DOHH2 (cell line): ENCODE measurements around the gene OLFML2A.
"Not testable (repeated sequence)": the region's sequence is repeated elsewhere in the genome, so short reads cannot be mapped to it uniquely, and the experiment has no call there.

Source experiments
- H3F3A ChIP-seq: fragments of 200-600 bp; sonication (generic), shearing (Covaris generic); 2 replicates; pipeline ENCODE4 v1.6.0; 2016; ENCODE audit warnings: antibody characterized with exemption, mild to moderate bottlenecking; ENCODE audit not compliant: control insufficient read depth, insufficient read depth
- H3K27ac ChIP-seq: fragments of 200-600 bp; sonication (generic); 2 replicates; pipeline ENCODE4 v1.5.1; 2014; ENCODE audit warnings: low read depth, mild to moderate bottlenecking, low read length, moderate library complexity
- H3K27me3 ChIP-seq: fragments of 200-600 bp; sonication (generic); 2 replicates; pipeline ENCODE4 v1.6.1; 2014; ENCODE audit warnings: mild to moderate bottlenecking, low read length, mixed read lengths; ENCODE audit not compliant: control insufficient read depth
- H3K36me3 ChIP-seq: fragments of 200-600 bp; sonication (generic); 2 replicates; pipeline ENCODE4 v1.6.1; 2014; ENCODE audit warnings: mild to moderate bottlenecking, low read length, moderate library complexity, mixed read lengths; ENCODE audit not compliant: control insufficient read depth
- H3K4me1 ChIP-seq: fragments of 200-600 bp; sonication (generic); 2 replicates; pipeline ENCODE4 v1.6.1; 2014; ENCODE audit warnings: mild to moderate bottlenecking, low read length, mixed read lengths; ENCODE audit not compliant: control insufficient read depth
- H3K4me2 ChIP-seq: fragments of 200-600 bp; sonication (generic); 2 replicates; pipeline ENCODE4 v1.6.0; 2014; ENCODE audit warnings: mild to moderate bottlenecking, low read length, moderate library complexity
- H3K4me3 ChIP-seq: fragments of 200-600 bp; sonication (generic); 2 replicates; pipeline ENCODE4 v1.5.1; 2014; ENCODE audit warnings: mild to moderate bottlenecking, low read length, mixed read lengths
- H3K79me2 ChIP-seq: fragments of 200-600 bp; sonication (generic); 2 replicates; pipeline ENCODE4 v1.6.1; 2014; ENCODE audit warnings: mild to moderate bottlenecking, low read length, mixed read lengths; ENCODE audit not compliant: control insufficient read depth
- H3K9me2 ChIP-seq: fragments of 200-600 bp; sonication (generic); replicated peaks from 2 replicates; pipeline ENCODE4 v1.6.1; 2014; ENCODE audit warnings: mild to moderate bottlenecking, low read length, mixed read lengths; ENCODE audit not compliant: control insufficient read depth
- H3K9me3 ChIP-seq: fragments of 200-600 bp; sonication (generic); 2 replicates; pipeline ENCODE4 v1.6.1; 2014; ENCODE audit warnings: antibody characterized with exemption, low read length, mixed read lengths; ENCODE audit not compliant: control insufficient read depth, insufficient read depth
- H4K20me1 ChIP-seq: fragments of 200-600 bp; sonication (generic); 2 replicates; pipeline ENCODE4 v1.6.0; 2014; ENCODE audit warnings: low read depth, mild to moderate bottlenecking, antibody characterized with exemption, low read length, moderate library complexity; ENCODE audit not compliant: control insufficient read depth, insufficient read depth
- EZH2phosphoT487 ChIP-seq: fragments of 200-600 bp; sonication (generic); IDR thresholded peaks from 2 replicates; pipeline ENCODE4 v1.6.1; 2017; ENCODE audit warnings: borderline replicate concordance, mild to moderate bottlenecking, antibody characterized with exemption, low read length, moderate library complexity, mixed read lengths
- TF ChIP-seq, protein P1 (sequence below): fragments of 200-600 bp; sonication (generic); IDR thresholded peaks from one replicate; pipeline ENCODE4 v1.5.1; 2014; ENCODE audit warnings: antibody characterized with exemption, mild to moderate bottlenecking, low read depth, low read length; ENCODE audit not compliant: poor library complexity, severe bottlenecking

Gene OLFML2A

DNA sequence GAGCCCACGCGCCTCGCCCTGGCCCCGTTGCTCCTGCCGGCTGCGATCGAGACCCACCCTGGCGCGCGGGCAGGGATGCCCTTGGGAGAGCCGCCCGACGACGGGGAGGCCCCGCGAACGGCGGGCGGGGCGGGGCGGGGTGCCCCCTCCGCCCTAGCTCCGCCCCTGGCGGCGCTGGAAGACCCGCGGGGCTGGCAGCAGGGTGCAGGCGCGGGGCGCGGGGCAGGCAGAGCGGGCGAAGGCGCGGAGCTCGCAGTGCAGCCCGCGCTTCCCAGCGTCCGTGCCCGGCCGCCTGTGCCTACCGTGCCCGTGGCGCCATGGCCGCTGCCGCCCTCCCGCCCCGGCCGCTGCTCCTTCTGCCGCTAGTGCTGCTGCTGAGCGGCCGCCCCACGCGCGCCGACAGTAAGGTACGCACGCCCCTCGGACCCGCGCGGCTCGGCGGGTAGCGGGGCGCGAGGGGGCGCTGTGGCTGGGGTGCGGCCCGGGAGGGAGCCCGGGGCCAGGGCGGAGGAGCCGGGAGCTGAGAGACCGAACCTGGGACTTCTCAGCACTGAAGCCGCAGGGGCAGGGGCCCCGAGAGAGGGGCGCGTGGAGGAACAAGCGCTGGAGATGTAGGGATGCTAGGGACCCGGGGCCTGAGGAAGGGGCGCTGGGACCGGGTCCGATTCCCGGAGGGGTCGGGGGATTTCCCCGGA is at the start of gene OLFML2A:
Gene OLFML2A, plus strand, starts transcription at position 180 of the 695 bp plus-strand sequence. Its CDS starts 138 bp downstream, at position 318.
- peaks cover 22% of the 10 kb centered on the region for H3K27me3 ChIP-seq
- TF ChIP-seq EZH2phosphoT487 = 0 out of 2 replicates have a peak, but pooled peaks have one; percentile 7
- TF ChIP-seq, protein P1, sequence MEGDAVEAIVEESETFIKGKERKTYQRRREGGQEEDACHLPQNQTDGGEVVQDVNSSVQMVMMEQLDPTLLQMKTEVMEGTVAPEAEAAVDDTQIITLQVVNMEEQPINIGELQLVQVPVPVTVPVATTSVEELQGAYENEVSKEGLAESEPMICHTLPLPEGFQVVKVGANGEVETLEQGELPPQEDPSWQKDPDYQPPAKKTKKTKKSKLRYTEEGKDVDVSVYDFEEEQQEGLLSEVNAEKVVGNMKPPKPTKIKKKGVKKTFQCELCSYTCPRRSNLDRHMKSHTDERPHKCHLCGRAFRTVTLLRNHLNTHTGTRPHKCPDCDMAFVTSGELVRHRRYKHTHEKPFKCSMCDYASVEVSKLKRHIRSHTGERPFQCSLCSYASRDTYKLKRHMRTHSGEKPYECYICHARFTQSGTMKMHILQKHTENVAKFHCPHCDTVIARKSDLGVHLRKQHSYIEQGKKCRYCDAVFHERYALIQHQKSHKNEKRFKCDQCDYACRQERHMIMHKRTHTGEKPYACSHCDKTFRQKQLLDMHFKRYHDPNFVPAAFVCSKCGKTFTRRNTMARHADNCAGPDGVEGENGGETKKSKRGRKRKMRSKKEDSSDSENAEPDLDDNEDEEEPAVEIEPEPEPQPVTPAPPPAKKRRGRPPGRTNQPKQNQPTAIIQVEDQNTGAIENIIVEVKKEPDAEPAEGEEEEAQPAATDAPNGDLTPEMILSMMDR = peak; percentile 49
- H3K36me3 ChIP-seq = no peaks in the 10 kb centered on the region
- peak within 1 kb of the TSS; percentile 47 for H3K4me3 ChIP-seq
- peaks cover 4% of the 10 kb centered on the region for H3K4me1 ChIP-seq
- no peaks in the 10 kb centered on the region for H3K79me2 ChIP-seq
- H3F3A ChIP-seq = peaks cover 6% of the 10 kb centered on the region; the same call in 1 of the 2 replicates
- H4K20me1 ChIP-seq = 0 out of 2 replicates have a peak, but pooled peaks cover 3% of the 10 kb centered on the region
- no peak within 1 kb of the TSS for H3K27ac ChIP-seq
- H3K9me3 ChIP-seq = no peaks in the 10 kb centered on the region
- H3K4me2 ChIP-seq = peak within 1 kb of the TSS; percentile 53
- no peaks in the 10 kb centered on the region for H3K9me2 ChIP-seq

DNA sequence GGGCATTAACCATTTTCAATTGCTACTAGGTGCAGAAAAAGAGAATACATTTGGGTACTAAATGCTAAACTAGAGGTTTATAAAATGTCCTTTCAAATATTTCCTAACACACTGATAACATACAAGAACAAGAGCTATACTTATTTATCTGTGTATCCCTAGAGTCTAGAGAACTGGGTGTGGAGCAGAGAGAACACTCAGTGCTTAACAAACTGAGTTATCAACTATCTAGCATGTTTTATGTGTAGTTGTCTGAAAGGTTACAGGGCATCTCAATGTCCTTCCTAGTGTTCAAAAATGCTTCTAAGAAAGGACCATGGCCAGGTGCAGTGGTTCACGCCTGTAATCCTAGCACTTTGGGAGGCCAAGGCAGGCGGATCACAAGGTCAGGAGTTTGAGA is 46.2 kb upstream of the OLFML2A start:
- Histone ChIP-seq H3K27ac (no peak overlapping the region), H3K79me2 (no peaks in the 10 kb centered on the region), H3K4me2 (no peak overlapping the region), H3K9me3 (no peaks in the 10 kb centered on the region), H3K9me2 (no peaks in the 10 kb centered on the region), H3K4me3 (no peak overlapping the region), H3K36me3 (peaks cover 2% of the 10 kb centered on the region; the same call in 1 of the 2 replicates), H3K27me3 (no peaks in the 10 kb centered on the region), H4K20me1 (no peaks in the 10 kb centered on the region), H3F3A (no peaks in the 10 kb centered on the region), H3K4me1 (peaks cover 9% of the 10 kb centered on the region)
- TF ChIP-seq, protein P1 = no peak
- TF ChIP-seq EZH2phosphoT487 = no peak

DNA sequence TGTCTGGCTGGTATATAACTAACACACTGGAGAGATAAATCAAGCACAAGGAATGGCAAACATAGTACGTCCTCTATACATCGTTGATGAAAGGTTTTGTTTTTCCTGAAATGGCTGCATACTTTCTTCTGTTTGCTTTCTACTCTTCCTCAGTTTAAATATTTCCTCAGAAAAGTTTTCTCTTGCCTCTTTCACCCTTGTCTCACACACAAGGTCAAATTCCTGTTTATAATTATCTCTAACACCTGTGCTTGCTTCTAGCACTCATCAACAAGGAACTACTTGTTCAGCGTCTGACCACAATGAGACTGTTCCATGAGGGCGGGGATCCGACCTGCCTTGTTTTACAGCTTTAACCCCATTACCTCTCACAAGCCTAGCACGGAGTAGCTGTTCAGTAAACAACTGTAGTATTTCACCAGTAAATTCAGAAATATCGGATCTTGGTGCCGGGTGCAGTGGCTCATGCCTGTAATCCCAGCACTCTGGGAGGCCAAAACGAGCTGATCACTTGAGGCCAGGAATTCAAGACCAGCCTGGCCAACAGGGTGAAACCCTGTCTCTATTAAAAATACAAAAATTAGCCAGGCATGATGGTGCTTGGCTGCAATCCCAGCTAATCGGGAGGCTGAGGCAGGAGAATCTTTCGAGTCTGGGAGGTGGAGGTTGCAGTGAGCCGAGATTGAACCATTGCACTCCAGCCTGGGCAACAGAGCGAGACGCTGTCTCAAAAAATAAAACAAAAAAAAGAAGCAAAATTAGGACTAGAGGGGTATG is 42.8 kb upstream of the OLFML2A start:
- H3K4me3 ChIP-seq = no peak overlapping the region
- no peaks in the 10 kb centered on the region for H3F3A ChIP-seq
- H3K36me3 ChIP-seq = peaks cover 2% of the 10 kb centered on the region; the same call in 1 of the 2 replicates
- H3K4me2 ChIP-seq = peak overlapping the region; percentile 30; the same call in 1 of the 2 replicates
- peaks cover 9% of the 10 kb centered on the region for H3K4me1 ChIP-seq
- TF ChIP-seq, protein P1 = no peak
- TF ChIP-seq EZH2phosphoT487 = no peak
- no peaks in the 10 kb centered on the region for H4K20me1 ChIP-seq
- no peak overlapping the region for H3K27ac ChIP-seq
- H3K9me3 ChIP-seq = no peaks in the 10 kb centered on the region
- H3K79me2 ChIP-seq = no peaks in the 10 kb centered on the region
- no peaks in the 10 kb centered on the region for H3K9me2 ChIP-seq
- H3K27me3 ChIP-seq = no peaks in the 10 kb centered on the region

DNA sequence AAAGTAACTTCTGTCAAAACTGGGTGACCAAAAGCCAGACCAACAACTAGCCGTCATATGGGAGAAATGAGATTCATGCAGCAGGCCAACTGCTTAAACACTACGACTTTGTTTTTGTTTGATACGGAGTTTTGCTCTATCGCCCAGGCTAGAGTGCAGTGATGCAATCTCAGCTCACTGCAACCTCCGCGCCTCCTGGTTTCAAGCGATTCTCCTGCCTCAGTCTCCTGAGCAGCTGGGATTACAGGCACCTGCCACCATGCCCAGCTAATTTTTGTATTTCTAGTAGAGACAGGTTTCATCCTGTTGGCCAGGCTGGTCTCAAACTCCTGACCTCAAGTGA is 42.2 kb upstream of the OLFML2A start:
- H4K20me1 ChIP-seq, H3K4me2 ChIP-seq, H3K9me3 ChIP-seq, H3K9me2 ChIP-seq, H3K4me1 ChIP-seq, H3K27ac ChIP-seq, H3F3A ChIP-seq, H3K36me3 ChIP-seq, H3K4me3 ChIP-seq, H3K79me2 ChIP-seq, H3K27me3 ChIP-seq: not testable (repeated sequence)
